Smooth muscle cell (in vitro differentiated cells): ENCODE measurements around the gene GAS2L2. TPM values are rescaled to one million over a fixed set of nuclear protein-coding genes. Genes with fewer than 3 reads are reported as not detected.

Source experiments
- DNase-seq: peaks from one replicate; lab custom pipeline; 2025; ENCODE audit not compliant: unreplicated experiment; lab: John Stamatoyannopoulos, UW
- H2AFZ ChIP-seq: fragments of 200-600 bp; sonication (generic); 2 replicates; pipeline ENCODE4 v1.6.0; 2016; ENCODE audit warnings: antibody characterized with exemption, low read depth, mild to moderate bottlenecking
- H3F3A ChIP-seq: fragments of 200-600 bp; sonication (generic); 2 replicates; pipeline ENCODE4 v1.6.0; 2017; ENCODE audit warnings: antibody characterized with exemption, low read depth
- H3K27ac ChIP-seq: fragments of 200-600 bp; sonication (generic); 2 replicates; pipeline ENCODE4 v1.5.1; 2016; ENCODE audit warnings: low read depth, mild to moderate bottlenecking
- H3K27me3 ChIP-seq: fragments of 200-600 bp; sonication (generic); 2 replicates; pipeline ENCODE4 v1.6.1; 2016; ENCODE audit warnings: low read depth, mild to moderate bottlenecking
- H3K36me3 ChIP-seq: fragments of 200-600 bp; sonication (generic); 2 replicates; pipeline ENCODE4 v1.5.1; 2016; ENCODE audit warnings: low read depth
- H3K4me1 ChIP-seq: fragments of 200-600 bp; sonication (generic); 2 replicates; pipeline ENCODE4 v1.5.1; 2016; ENCODE audit warnings: low read depth
- H3K4me2 ChIP-seq: fragments of 200-600 bp; sonication (generic); 2 replicates; pipeline ENCODE4 v1.6.0; 2016; ENCODE audit warnings: mild to moderate bottlenecking
- H3K4me3 ChIP-seq: fragments of 200-600 bp; sonication (generic); 2 replicates; pipeline ENCODE4 v1.5.1; 2016; ENCODE audit warnings: mild to moderate bottlenecking
- H3K79me2 ChIP-seq: fragments of 200-600 bp; sonication (generic); 2 replicates; pipeline ENCODE4 v1.6.0; 2016; ENCODE audit warnings: low read depth, mild to moderate bottlenecking
- H3K9ac ChIP-seq: fragments of 200-600 bp; sonication (generic); 2 replicates; pipeline ENCODE4 v1.6.0; 2016; ENCODE audit warnings: low read depth
- H3K9me3 ChIP-seq: fragments of 200-600 bp; sonication (generic); replicated peaks from 2 replicates; pipeline ENCODE4 v1.5.1; 2016; ENCODE audit warnings: low read depth
- H4K20me1 ChIP-seq: fragments of 200-600 bp; sonication (generic); 2 replicates; pipeline ENCODE4 v1.6.0; 2016; ENCODE audit warnings: low read depth
- CTCF ChIP-seq: fragments of 200-600 bp; sonication (generic); IDR thresholded peaks from 2 replicates; pipeline ENCODE4 v1.5.1; 2017; ENCODE audit warnings: borderline replicate concordance, mild to moderate bottlenecking, antibody characterized with exemption; ENCODE audit not compliant: insufficient read depth, poor library complexity, severe bottlenecking
- WGBS: methylation state at CpG from one replicate; pipeline ENCODE4 v1.1.7; 2016; ENCODE audit warnings: low lambda C conversion rate; 5-methylcytosine and 5-hydroxymethylcytosine counted together
- polyA plus RNA-seq: library from polyadenylated mRNA; unstranded; fragments of >200 nt; fragmentation: Nextera tagmentation; extraction: Ambion mirVana; gene quantifications from 2 replicates; pipeline ENCODE4 v1.2.1, GENCODE V29; 2016
- total RNA-seq: library from RNA; depleted of rRNA; stranded (reverse); fragments of >200 nt; gene quantifications from 2 replicates; pipeline ENCODE4 v1.2.3, GENCODE V29; 2014

Gene GAS2L2
- total and polyA plus RNA-seq, 2 experiments from 2014 or later, result not detected

GRCh38 chr17:35732806-35733136 is 20.3 kb downstream of the GAS2L2 start:
- H3K79me2 ChIP-seq, result no peaks in the 10 kb centered on the region
- no peaks in the 10 kb centered on the region for H3K27me3 ChIP-seq
- H3K9me3 ChIP-seq, result no peaks in the 10 kb centered on the region
- WGBS, result 74% methylated on average over 1 of the region's 1 CpG
- peaks cover 1% of the 10 kb centered on the region for H3F3A ChIP-seq
- no peak overlapping the region for H3K9ac ChIP-seq
- H4K20me1 ChIP-seq, result no peaks in the 10 kb centered on the region
- H2AFZ ChIP-seq, result no peak overlapping the region
- H3K4me1 ChIP-seq, result peaks cover 18% of the 10 kb centered on the region
- peak overlapping the region; percentile 96 for H3K4me2 ChIP-seq
- H3K27ac ChIP-seq, result no peak overlapping the region
- H3K36me3 ChIP-seq, result no peaks in the 10 kb centered on the region
- TF ChIP-seq CTCF, result no peak
- DNase-seq, result no peak
- H3K4me3 ChIP-seq, result no peak overlapping the region

- DNase-seq, result no peak
- H3K27me3 ChIP-seq, result no peaks in the 10 kb centered on the region
- H4K20me1 ChIP-seq, result peaks cover 1% of the 10 kb centered on the region
- peak overlapping the region; percentile 51 for H3K9ac ChIP-seq
- H3K4me1 ChIP-seq, result peaks cover 21% of the 10 kb centered on the region
- no peaks in the 10 kb centered on the region for H3K9me3 ChIP-seq
- no peak overlapping the region for H3K27ac ChIP-seq
- peak overlapping the region; percentile 89 for H3K4me3 ChIP-seq
- peak overlapping the region; percentile 96 for H3K4me2 ChIP-seq
- WGBS, result 8% methylated on average over 39 of the region's 47 CpGs
- no peak for TF ChIP-seq CTCF
- no peaks in the 10 kb centered on the region for H3K36me3 ChIP-seq
- peaks cover 6% of the 10 kb centered on the region for H3F3A ChIP-seq
- no peaks in the 10 kb centered on the region for H3K79me2 ChIP-seq
- peak overlapping the region; percentile 24 for H2AFZ ChIP-seq
These were observed 20.9 kb downstream of the GAS2L2 start for GRCh38 chr17:35731917-35732805.

- Histone ChIP-seq H4K20me1 (peaks cover 9% of the 10 kb centered on the region), H3K9me3 (no peaks in the 10 kb centered on the region), H3K36me3 (no peaks in the 10 kb centered on the region), H3F3A (peaks cover 14% of the 10 kb centered on the region), H3K4me2 (peak within 1 kb of the TSS; percentile 96), H3K4me3 (peak within 1 kb of the TSS; percentile 89), H2AFZ (peak within 1 kb of the TSS; percentile 49), H3K79me2 (no peaks in the 10 kb centered on the region), H3K4me1 (peaks cover 29% of the 10 kb centered on the region), H3K9ac (peak within 1 kb of the TSS; percentile 51), H3K27me3 (no peaks in the 10 kb centered on the region), H3K27ac (no peak within 1 kb of the TSS)
- DNase-seq, result no peak
- TF ChIP-seq CTCF, result no peak
- 11% methylated on average over 17 of the region's 44 CpGs for WGBS
These were observed 21.7 kb downstream of the GAS2L2 start, which contains the start of gene RASL10B for GRCh38 chr17:35731239-35731916. Gene RASL10B (plus strand): TSS chr17:35731639. CDS start chr17:35735185, 3,546 bp downstream.
